BJ (cell line): ENCODE measurements around the gene PTAFR. TPM values are rescaled to one million over a fixed set of nuclear protein-coding genes. Genes with fewer than 3 reads are reported as not detected.

ENCODE experiments used
- CTCF ChIA-PET: fragments of 350-600 bp; formaldehyde crosslinking; extraction: SDS; loops from one replicate; lab custom pipeline; 2021; ENCODE audit warnings: antibody characterized with exemption, inconsistent platforms; lab: Yijun Ruan, JAX
- POLR2A ChIA-PET: fragments of 300-600 bp; sonication (Branson Sonifier 250); formaldehyde crosslinking; extraction: SDS; loops from one replicate; lab custom pipeline; 2021; ENCODE audit warnings: antibody characterized with exemption; lab: Charles Lee
- DNase-seq: peaks from one replicate; pipeline ENCODE4 v3.0.0-alpha.2; 2011; ENCODE audit warnings: low read depth
- H3K27me3 ChIP-seq: 2 replicates; pipeline ENCODE4 v1.6.0; 2011; ENCODE audit warnings: low read length; ENCODE audit not compliant: control insufficient read depth, insufficient read depth
- H3K36me3 ChIP-seq: 2 replicates; pipeline ENCODE4 v1.5.1; 2011; ENCODE audit warnings: low read length; ENCODE audit not compliant: control insufficient read depth, insufficient read depth
- H3K4me3 ChIP-seq: 2 replicates; pipeline ENCODE4 v1.5.1; 2011; ENCODE audit warnings: low read depth, mild to moderate bottlenecking, control low read depth, low read length
- CTCF ChIP-seq: IDR thresholded peaks from 2 replicates; pipeline ENCODE4 v1.5.1; 2011; ENCODE audit warnings: low read depth, mild to moderate bottlenecking, control low read depth, inconsistent platforms, low read length, moderate library complexity; ENCODE audit not compliant: insufficient read depth
- polyA plus RNA-seq: library from polyadenylated mRNA; depleted of rRNA; stranded (reverse); fragments of >200 nt; gene quantifications from 2 replicates; pipeline ENCODE4 v1.2.3, GENCODE V29; 2011

The PTAFR gene
- polyA plus RNA-seq, 1 experiment, result 0.10 TPM

- DNase-seq, result no peak
- POLR2A ChIA-PET, result no interaction called here
Observed at GRCh38 chr1:28205243-28205642, 28.8 kb upstream of the PTAFR start.

GRCh38 chr1:28200234-28200873 is 23.9 kb upstream of the PTAFR start:
- POLR2A ChIA-PET, result no interaction called here
- Histone ChIP-seq H3K27me3 (no peaks in the 10 kb centered on the region), H3K36me3 (peaks cover 14% of the 10 kb centered on the region), H3K4me3 (no peak overlapping the region)
- no peak for TF ChIP-seq CTCF
- DNase-seq, result no peak
- CTCF ChIA-PET, result interaction anchor here (1.3 kb wide), 1 partner anchor 9 kb away, joined by 4 read pairs; no protein-coding TSS in a partner anchor

More at GRCh38 chr1:28205243-28205642, 28.8 kb upstream of the PTAFR start:
- Histone ChIP-seq H3K4me3 (no peak overlapping the region), H3K27me3 (no peaks in the 10 kb centered on the region), H3K36me3 (peaks cover 17% of the 10 kb centered on the region)
- no peak for TF ChIP-seq CTCF
- CTCF ChIA-PET, result interaction anchor here (1.0 to 2.6 kb wide), 4 partner anchors 9 to 115 kb away, joined by 3 to 25 read pairs (median 4); partner anchors contain the start of gene EYA3

- no peak for DNase-seq
- H3K4me3 ChIP-seq, result no peak overlapping the region
- H3K36me3 ChIP-seq, result peaks cover 14% of the 10 kb centered on the region
- ChIA-PET POLR2A (no interaction called here), CTCF (interaction anchor here (0.5 to 1.3 kb wide), 2 partner anchors 9 to 97 kb away, joined by 4 read pairs; no protein-coding TSS in a partner anchor)
- no peak for TF ChIP-seq CTCF
- H3K27me3 ChIP-seq, result no peaks in the 10 kb centered on the region
Observed at GRCh38 chr1:28199328-28200233, 23.1 kb upstream of the PTAFR start.

- ChIA-PET POLR2A (no interaction called here), CTCF (interaction anchor here (1.6 to 2.0 kb wide), 2 partner anchors 11 to 106 kb away, joined by 7 to 9 read pairs; no protein-coding TSS in a partner anchor)
- TF ChIP-seq CTCF, result no peak
- H3K27me3 ChIP-seq, result no peaks in the 10 kb centered on the region
- no peak overlapping the region for H3K4me3 ChIP-seq
- DNase-seq, result no peak
- peaks cover 10% of the 10 kb centered on the region for H3K36me3 ChIP-seq
Observed at GRCh38 chr1:28197682-28198415, 21.4 kb upstream of the PTAFR start.
